IMR-90 (cell line): ENCODE results near the gene RAVER2. TPM values are rescaled to one million over a fixed set of nuclear protein-coding genes. Genes with fewer than 3 reads are reported as not detected.

Source experiments
- ATAC-seq: fragments of 200-7000 bp; cut with Tn5 transposase; 2 replicates; pipeline ENCODE4 v1.9.1; 2020; ENCODE audit warnings: low read depth, mild to moderate bottlenecking, moderate library complexity
- BruUV-seq: library from RNA; stranded (reverse); fragments of 400-500 nt; replicated peaks from 2 replicates; lab custom pipeline; 2021; lab: Mats Ljungman, UMichigan
- CTCF ChIA-PET: fragments of 300-600 bp; formaldehyde crosslinking; extraction: SDS; loops from one replicate; lab custom pipeline; 2021; ENCODE audit warnings: antibody characterized with exemption; lab: Yijun Ruan, JAX
- POLR2A ChIA-PET: fragments of 300-600 bp; sonication (Branson Sonifier 250); formaldehyde crosslinking; loops from one replicate; lab custom pipeline; 2022; ENCODE audit warnings: antibody characterized with exemption; ENCODE audit not compliant: unreplicated experiment; lab: Charles Lee
- DNase-seq: peaks from one replicate; pipeline ENCODE4 v3.0.0; 2013
- H2AFZ ChIP-seq: replicated peaks from 2 replicates; pipeline ENCODE3; 2013; ENCODE audit warnings: low read length, mild to moderate bottlenecking; ENCODE audit not compliant: poor library complexity
- H2AK5ac ChIP-seq: 2 replicates; pipeline ENCODE4 v1.6.1; 2013; ENCODE audit warnings: low read depth, low read length, inconsistent platforms
- H2AK9ac ChIP-seq: replicated peaks from 2 replicates; pipeline ENCODE3; 2013; ENCODE audit warnings: mild to moderate bottlenecking, low read depth, low read length, moderate library complexity; ENCODE audit not compliant: poor library complexity
- H2BK120ac ChIP-seq: 2 replicates; pipeline ENCODE4 v1.6.1; 2013; ENCODE audit warnings: low read depth, low read length, inconsistent platforms
- H2BK15ac ChIP-seq: 3 replicates; pipeline ENCODE4 v1.6.1; 2013; ENCODE audit warnings: low read depth, low read length, inconsistent platforms
- H2BK20ac ChIP-seq: 2 replicates; pipeline ENCODE4 v1.6.1; 2013; ENCODE audit warnings: low read depth, mild to moderate bottlenecking, inconsistent platforms, low read length, moderate library complexity
- H2BK5ac ChIP-seq: 2 replicates; pipeline ENCODE4 v1.6.1; 2013; ENCODE audit warnings: mild to moderate bottlenecking, low read depth, low read length, inconsistent platforms; ENCODE audit not compliant: poor library complexity, severe bottlenecking
- H3K14ac ChIP-seq: replicated peaks from 2 replicates; pipeline ENCODE4 v1.6.1; 2013; ENCODE audit warnings: low read depth, low read length, inconsistent platforms
- H3K18ac ChIP-seq: 2 replicates; pipeline ENCODE4 v1.6.1; 2013; ENCODE audit warnings: low read depth, low read length, control low read depth
- H3K23ac ChIP-seq: 2 replicates; pipeline ENCODE4 v1.6.1; 2013; ENCODE audit warnings: low read depth, low read length, inconsistent platforms
- H3K27ac ChIP-seq: 2 replicates; pipeline ENCODE4 v1.5.1; 2013; ENCODE audit warnings: mild to moderate bottlenecking, control low read depth, low read length; ENCODE audit not compliant: insufficient read depth
- H3K27me3 ChIP-seq: 2 replicates; pipeline ENCODE4 v1.6.1; 2013; ENCODE audit warnings: low read length; ENCODE audit not compliant: control insufficient read depth, insufficient read depth
- H3K36me3 ChIP-seq: 2 replicates; pipeline ENCODE4 v1.6.1; 2013; ENCODE audit warnings: low read length, mixed read lengths; ENCODE audit not compliant: control insufficient read depth, insufficient read depth
- H3K4ac ChIP-seq: 2 replicates; pipeline ENCODE4 v1.6.1; 2013; ENCODE audit warnings: low read depth, low read length, inconsistent platforms
- H3K4me1 ChIP-seq: 2 replicates; pipeline ENCODE4 v1.6.1; 2013; ENCODE audit warnings: low read length, mixed read lengths; ENCODE audit not compliant: control insufficient read depth, insufficient read depth
- H3K4me2 ChIP-seq: 2 replicates; pipeline ENCODE4 v1.6.1; 2013; ENCODE audit warnings: low read depth, mild to moderate bottlenecking, control low read depth, low read length, moderate library complexity
- H3K4me3 ChIP-seq: 2 replicates; pipeline ENCODE4 v1.5.1; 2013; ENCODE audit warnings: low read depth, mild to moderate bottlenecking, control low read depth, low read length, moderate library complexity; ENCODE audit not compliant: insufficient read depth
- H3K56ac ChIP-seq: 2 replicates; pipeline ENCODE4 v1.6.1; 2013; ENCODE audit warnings: low read length, inconsistent platforms; ENCODE audit not compliant: insufficient read depth; ENCODE audit errors: extremely low read depth
- H3K79me1 ChIP-seq, 2 experiments: 2 replicates each; pipeline ENCODE4 v1.6.1; 2013; ENCODE audit warnings: low read length in 2 of 2, inconsistent platforms in 1 of 2, low read depth in 1 of 2
- H3K9ac ChIP-seq: 2 replicates; pipeline ENCODE4 v1.6.1; 2013; ENCODE audit warnings: low read depth, low read length, control low read depth
- H3K9me1 ChIP-seq: 2 replicates; pipeline ENCODE4 v1.6.1; 2013; ENCODE audit warnings: low read length, inconsistent platforms; ENCODE audit not compliant: insufficient read depth
- H3K9me3 ChIP-seq: 2 replicates; pipeline ENCODE4 v1.6.1; 2013; ENCODE audit warnings: low read length; ENCODE audit not compliant: control insufficient read depth, insufficient read depth
- H4K20me1 ChIP-seq: 2 replicates; pipeline ENCODE4 v1.6.1; 2013; ENCODE audit warnings: low read length, inconsistent platforms; ENCODE audit not compliant: insufficient read depth
- H4K5ac ChIP-seq: 2 replicates; pipeline ENCODE4 v1.6.1; 2013; ENCODE audit warnings: mild to moderate bottlenecking, low read depth, low read length, control low read depth
- H4K8ac ChIP-seq, 2 experiments: 2 replicates each; pipeline ENCODE4 v1.6.1; 2013; ENCODE audit warnings: low read depth in 2 of 2, low read length in 2 of 2, control low read depth in 1 of 2, inconsistent platforms in 1 of 2
- H4K91ac ChIP-seq: 2 replicates; pipeline ENCODE4 v1.6.1; 2013; ENCODE audit warnings: low read depth, low read length, inconsistent platforms; ENCODE audit not compliant: insufficient read depth
- BHLHE40 ChIP-seq: fragments of 150-350 bp; IDR thresholded peaks from 2 replicates; pipeline ENCODE4 v1.6.1; 2016; ENCODE audit warnings: mild to moderate bottlenecking, low read depth, low read length
- CEBPB ChIP-seq: IDR thresholded peaks from 2 replicates; pipeline ENCODE4 v1.6.1; 2012; ENCODE audit warnings: low read depth, low read length, improper control_type of control experiment
- CTCF ChIP-seq: conservative IDR thresholded peaks from 2 replicates; pipeline ENCODE4 v1.5.1; 2012; ENCODE audit warnings: mild to moderate bottlenecking, low read depth, low read length, improper control_type of control experiment
- FOS ChIP-seq: fragments of 150-350 bp; IDR thresholded peaks from 2 replicates; pipeline ENCODE4 v1.6.1; 2016; ENCODE audit warnings: low read depth, low read length
- MAZ ChIP-seq: IDR thresholded peaks from 2 replicates; pipeline ENCODE4 v1.6.1; 2012; ENCODE audit warnings: low read depth, mild to moderate bottlenecking, low read length, improper control_type of control experiment, moderate library complexity, borderline replicate concordance
- NFE2L2 ChIP-seq: fragments of 150-350 bp; IDR thresholded peaks from 2 replicates; pipeline ENCODE4 v1.6.1; 2016; ENCODE audit warnings: low read depth, mild to moderate bottlenecking, low read length
- RAD21 ChIP-seq: IDR thresholded peaks from 2 replicates; pipeline ENCODE4 v1.6.1; 2012; ENCODE audit warnings: low read length, improper control_type of control experiment
- RFX5 ChIP-seq: IDR thresholded peaks from 2 replicates; pipeline ENCODE4 v1.8.0; 2012; ENCODE audit warnings: low read depth, mild to moderate bottlenecking, low read length, moderate library complexity
- SMC3 ChIP-seq: fragments of 150-350 bp; IDR thresholded peaks from 2 replicates; pipeline ENCODE4 v1.6.1; 2016; ENCODE audit warnings: low read depth, mild to moderate bottlenecking, antibody characterized with exemption, low read length, moderate library complexity
- WGBS, 2 experiments: methylation state at CpG; one replicate each; pipeline versions ENCODE4 v1.1.5 to v1.1.7; 2013; ENCODE audit warnings: missing lambda C conversion rate in 2 of 2; ENCODE audit not compliant: insufficient read length in 1 of 2; ENCODE audit errors: extremely low coverage in 2 of 2; 5-methylcytosine and 5-hydroxymethylcytosine counted together
- dilution Hi-C: fragments of 300-500 bp; cut with HindIII; formaldehyde crosslinking; loops from one replicate; pipeline ENCODE4 v1.14.3; 2018; ENCODE audit warnings: low sequenced_read_pairs; ENCODE audit not compliant: unreplicated experiment
- in situ Hi-C: fragments of 300-500 bp; cut with MboI; formaldehyde crosslinking; loops from 3 replicates; pipeline ENCODE4 v1.14.3; 2019; ENCODE audit warnings: low sequenced_read_pairs, inconsistent platforms, mixed read lengths
- intact Hi-C: fragments of 100-400 bp; cut with micrococcal nuclease; formaldehyde crosslinking; loops from 2 replicates; pipeline ENCODE4 v1.10.0; 2022
- polyA plus RNA-seq, 3 experiments: library from polyadenylated mRNA; depleted of rRNA; stranded (reverse); fragments of >200 nt; gene quantifications; 2 replicates each; pipeline ENCODE4 v1.2.3, GENCODE V29; 2012; ENCODE audit warnings: low replicate concordance in 1 of 3
- total RNA-seq: library from RNA; depleted of rRNA; stranded (reverse); fragments of >200 nt; gene quantifications from 2 replicates; pipeline ENCODE4 v1.2.3, GENCODE V29; 2012
- TF ChIP-seq, protein P1 (sequence below): fragments of 150-350 bp; IDR thresholded peaks from 2 replicates; pipeline ENCODE4 v1.6.1; 2017; ENCODE audit warnings: mild to moderate bottlenecking, antibody characterized with exemption, low read length, low read depth

RAVER2 gene
- total and polyA plus RNA-seq, 2 of the 4 experiments (the other 2 are of a cell fraction): 3.7 to 6.1 TPM

- no peak overlapping the region for H3K56ac ChIP-seq
- H4K20me1 ChIP-seq: no peaks in the 10 kb centered on the region
- DNase-seq (no peak), ATAC-seq (no peak)
- no peak overlapping the region for H3K18ac ChIP-seq
- ChIA-PET CTCF (interaction anchor here (0.9 kb wide), 1 partner anchor 13 kb away, joined by 5 read pairs; no protein-coding TSS in a partner anchor), POLR2A (no interaction called here)
- H4K5ac ChIP-seq: no peak overlapping the region
- H3K27me3 ChIP-seq: peaks cover 4% of the 10 kb centered on the region
- H2BK15ac ChIP-seq: no peak overlapping the region
- dilution Hi-C loops (no loop called here), intact Hi-C loops (no loop called here), in situ Hi-C loops (no loop called here)
- no peaks in the 10 kb centered on the region for H3K36me3 ChIP-seq
- no peak overlapping the region for H2BK5ac ChIP-seq
- H3K14ac ChIP-seq: no peak overlapping the region
- H3K4me2 ChIP-seq: no peak overlapping the region
- H2AK5ac ChIP-seq: no peak overlapping the region
- no TSS peak for BruUV-seq
- no peak for TF ChIP-seq SMC3
- TF ChIP-seq, protein P1, sequence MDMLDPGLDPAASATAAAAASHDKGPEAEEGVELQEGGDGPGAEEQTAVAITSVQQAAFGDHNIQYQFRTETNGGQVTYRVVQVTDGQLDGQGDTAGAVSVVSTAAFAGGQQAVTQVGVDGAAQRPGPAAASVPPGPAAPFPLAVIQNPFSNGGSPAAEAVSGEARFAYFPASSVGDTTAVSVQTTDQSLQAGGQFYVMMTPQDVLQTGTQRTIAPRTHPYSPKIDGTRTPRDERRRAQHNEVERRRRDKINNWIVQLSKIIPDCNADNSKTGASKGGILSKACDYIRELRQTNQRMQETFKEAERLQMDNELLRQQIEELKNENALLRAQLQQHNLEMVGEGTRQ: no peak
- TF ChIP-seq FOS: no peak
- no peak for TF ChIP-seq MAZ
- TF ChIP-seq RFX5: no peak
- TF ChIP-seq RAD21: no peak
- no peak for TF ChIP-seq NFE2L2
- TF ChIP-seq CTCF: no peak
- no peak for TF ChIP-seq BHLHE40
- TF ChIP-seq CEBPB: no peak
- H2BK120ac ChIP-seq: no peak overlapping the region
- H3K27ac ChIP-seq: no peak overlapping the region
- no peaks in the 10 kb centered on the region for H3K79me1 ChIP-seq
- no peak overlapping the region for H4K91ac ChIP-seq
- H3K4me3 ChIP-seq: no peak overlapping the region
- no peak overlapping the region for H3K23ac ChIP-seq
- H4K8ac ChIP-seq: no peak overlapping the region
- H3K4me1 ChIP-seq: no peaks in the 10 kb centered on the region
- H2AK9ac ChIP-seq: no peak overlapping the region
- no peak overlapping the region for H3K4ac ChIP-seq
- H3K9me3 ChIP-seq: 0 out of 2 replicates have a peak, but pooled peaks cover 5% of the 10 kb centered on the region
- WGBS, 2 experiments: no CpG with 5 or more reads among the region's 2 CpGs
- no peak overlapping the region for H2AFZ ChIP-seq
- no peak overlapping the region for H3K9ac ChIP-seq
- H2BK20ac ChIP-seq: no peak overlapping the region
- no peaks in the 10 kb centered on the region for H3K9me1 ChIP-seq
Observed at GRCh38 chr1:64715186-64715585, 29.7 kb upstream of the RAVER2 start.
